ACC112 (cell line): ENCODE results near the gene TMEM120B.
"Not testable (repeated sequence)": the region's sequence is repeated elsewhere in the genome, so short reads cannot be mapped to it uniquely, and the experiment has no call there.

ENCODE experiments used
- H2AFZ ChIP-seq: fragments of 200-600 bp; sonication (generic); one replicate; pipeline ENCODE4 v1.6.0; 2017; ENCODE audit warnings: antibody characterized with exemption, low read length; ENCODE audit not compliant: unreplicated experiment
- H3K27ac ChIP-seq: fragments of 200-600 bp; sonication (generic); 2 replicates; pipeline ENCODE4 v1.5.1; 2014; ENCODE audit warnings: low read depth, mild to moderate bottlenecking, antibody characterized with exemption, low read length, moderate library complexity
- H3K27me3 ChIP-seq: fragments of 200-600 bp; sonication (generic); 2 replicates; pipeline ENCODE4 v1.6.1; 2014; ENCODE audit warnings: mild to moderate bottlenecking, antibody characterized with exemption, low read length, moderate library complexity, mixed read lengths; ENCODE audit not compliant: insufficient read depth
- H3K36me3 ChIP-seq: fragments of 200-600 bp; sonication (generic); 2 replicates; pipeline ENCODE4 v1.6.1; 2016; ENCODE audit warnings: mild to moderate bottlenecking, antibody characterized with exemption, low read length, moderate library complexity, mixed read lengths; ENCODE audit not compliant: insufficient read depth
- H3K4me1 ChIP-seq: fragments of 200-600 bp; sonication (generic); one replicate; pipeline ENCODE4 v1.6.1; 2016; ENCODE audit warnings: low read length, mixed read lengths; ENCODE audit not compliant: insufficient read depth, unreplicated experiment, control insufficient read depth
- H3K4me3 ChIP-seq: fragments of 200-600 bp; sonication (generic); 2 replicates; pipeline ENCODE4 v1.5.1; 2014; ENCODE audit warnings: mild to moderate bottlenecking, low read depth, low read length
- H3K79me2 ChIP-seq: fragments of 200-600 bp; sonication (generic); one replicate; pipeline ENCODE4 v1.6.0; 2016; ENCODE audit warnings: low read length; ENCODE audit not compliant: control insufficient read depth, unreplicated experiment, insufficient read depth

Gene TMEM120B

DNA sequence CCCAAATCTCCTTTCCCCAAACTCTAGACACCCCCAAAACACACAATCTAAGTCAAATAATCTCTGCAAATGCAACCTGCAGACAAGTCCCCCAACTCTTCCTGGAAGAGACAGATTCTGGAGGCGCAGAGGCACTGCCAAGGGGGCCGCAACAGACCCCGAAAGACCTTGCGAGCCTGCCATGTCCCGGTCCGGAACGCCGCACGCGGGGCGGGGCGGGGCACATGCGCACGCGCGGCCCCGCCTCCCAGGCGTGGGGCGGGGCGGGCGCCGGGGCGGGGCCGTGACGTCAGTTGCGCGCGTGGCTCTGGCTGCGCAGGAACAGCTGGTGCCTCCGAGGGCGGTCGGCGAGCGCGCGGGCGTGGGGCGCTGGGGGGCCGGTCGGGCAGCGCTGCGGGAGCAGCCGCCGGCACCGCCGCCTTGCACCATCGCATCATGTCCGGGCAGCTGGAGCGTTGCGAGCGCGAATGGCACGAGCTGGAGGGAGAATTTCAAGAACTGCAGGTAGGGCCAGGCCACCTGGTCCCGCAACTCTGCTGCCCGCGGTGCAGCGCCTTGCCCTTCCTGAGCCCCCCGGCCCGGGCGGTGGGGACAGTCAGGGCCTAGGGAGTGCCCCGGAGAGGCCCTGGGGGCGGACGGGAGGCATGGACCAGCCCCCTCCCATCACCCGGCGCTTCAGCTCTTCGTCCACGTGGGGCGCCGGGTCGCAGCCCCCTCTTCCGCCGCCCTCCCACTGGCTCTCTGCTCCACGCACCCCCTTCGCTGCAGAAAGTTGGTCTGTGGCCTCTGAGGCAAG lies at the start of gene TMEM120B:
Gene TMEM120B (plus strand): TSS at position 292 of the 796 bp plus-strand sequence. CDS start 144 bp downstream, at position 436.
- Histone ChIP-seq H3K36me3 (no peaks in the 10 kb centered on the region), H3K79me2 (peaks cover 19% of the 10 kb centered on the region), H3K27ac (peak within 1 kb of the TSS; percentile 42; the same call in 1 of the 2 replicates), H3K4me3 (peak within 1 kb of the TSS; percentile 92), H2AFZ (peak within 1 kb of the TSS; percentile 85), H3K27me3 (no peaks in the 10 kb centered on the region), H3K4me1 (peaks cover 36% of the 10 kb centered on the region)

DNA sequence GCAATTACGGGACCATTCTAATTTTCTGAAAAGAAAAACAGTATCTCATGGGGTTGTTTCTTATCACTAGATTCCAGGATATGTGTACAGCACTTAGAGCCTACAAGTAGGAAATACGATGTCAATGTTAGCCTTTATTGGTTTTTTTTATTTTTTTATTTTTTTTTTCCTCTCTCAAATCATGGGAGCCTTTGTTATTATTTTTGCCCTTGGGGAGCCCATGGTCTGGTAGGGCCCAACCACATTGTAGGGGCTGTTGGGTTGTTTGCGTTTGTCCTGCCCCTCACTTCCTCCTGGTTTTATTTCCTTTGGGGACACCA lies 49.0 kb upstream of the TMEM120B start:
- Histone ChIP-seq H3K4me3 (no peak overlapping the region), H3K79me2 (no peaks in the 10 kb centered on the region), H3K36me3 (no peaks in the 10 kb centered on the region), H3K27ac (no peak overlapping the region), H3K4me1 (no peaks in the 10 kb centered on the region), H2AFZ (no peak overlapping the region), H3K27me3 (no peaks in the 10 kb centered on the region)

DNA sequence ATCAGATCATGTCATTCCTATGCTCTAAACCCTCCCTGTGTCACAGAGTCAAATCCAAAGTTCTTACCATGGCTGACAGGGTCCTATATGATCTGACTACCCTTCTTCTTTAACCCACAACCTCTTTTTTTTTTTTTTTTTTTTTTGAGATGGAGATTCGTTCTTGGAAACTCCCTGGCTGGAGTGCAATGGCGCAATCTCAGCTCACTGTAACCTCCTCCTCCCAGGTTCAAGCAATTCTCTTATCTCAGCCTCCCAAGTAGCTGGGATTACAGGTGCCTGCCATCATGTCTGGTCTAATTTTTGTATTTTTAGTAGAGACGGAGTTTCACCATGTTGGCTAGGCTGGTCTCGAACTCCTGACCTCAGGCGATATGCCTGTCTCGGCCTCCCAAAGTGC lies 45.7 kb upstream of the TMEM120B start:
- H3K79me2 ChIP-seq, H3K27me3 ChIP-seq, H3K4me3 ChIP-seq, H3K27ac ChIP-seq, H3K4me1 ChIP-seq, H2AFZ ChIP-seq, H3K36me3 ChIP-seq: not testable (repeated sequence)

DNA sequence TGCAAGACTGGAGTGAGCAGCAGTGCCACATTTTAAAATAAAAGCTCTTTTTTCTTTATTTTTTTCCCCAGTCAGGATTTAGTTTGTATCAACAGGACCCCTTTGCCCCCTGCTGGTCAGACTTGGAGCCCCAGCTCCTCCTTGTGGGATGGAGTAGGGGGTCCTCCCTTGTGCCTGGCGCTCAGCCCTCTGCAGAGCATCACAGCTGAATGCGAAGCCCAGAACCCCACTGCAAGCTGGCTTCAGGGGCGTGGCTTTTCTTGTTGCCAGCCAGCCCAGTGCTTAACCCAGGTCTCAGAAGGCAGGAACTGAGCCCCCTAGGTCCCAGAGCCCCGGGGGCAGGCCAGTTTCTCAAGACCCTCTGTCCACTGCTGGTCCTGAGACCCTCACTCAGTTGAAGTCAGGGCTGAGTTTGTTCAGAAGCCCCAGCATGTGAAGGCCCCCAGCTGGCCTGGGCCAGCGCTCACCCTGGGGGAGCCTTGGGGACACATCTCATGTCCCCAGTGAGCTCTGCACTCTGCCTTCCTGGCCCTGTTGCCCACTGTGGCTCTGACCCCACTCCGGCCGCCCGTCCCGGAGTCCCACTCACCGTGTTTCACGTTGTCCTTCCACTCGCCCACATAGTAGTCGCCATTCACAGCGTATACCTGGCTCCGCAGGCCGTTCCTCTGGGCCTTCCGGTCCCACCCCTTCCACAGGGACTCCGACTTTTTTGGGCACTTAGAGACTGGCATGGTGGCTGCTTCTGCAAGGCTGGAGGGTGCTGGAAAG lies 43.6 kb upstream of the TMEM120B start:
- H3K27ac ChIP-seq, result no peak overlapping the region
- no peak overlapping the region for H3K4me3 ChIP-seq
- no peaks in the 10 kb centered on the region for H3K4me1 ChIP-seq
- no peak overlapping the region for H2AFZ ChIP-seq
- H3K79me2 ChIP-seq, result no peaks in the 10 kb centered on the region
- no peaks in the 10 kb centered on the region for H3K36me3 ChIP-seq
- no peaks in the 10 kb centered on the region for H3K27me3 ChIP-seq

DNA sequence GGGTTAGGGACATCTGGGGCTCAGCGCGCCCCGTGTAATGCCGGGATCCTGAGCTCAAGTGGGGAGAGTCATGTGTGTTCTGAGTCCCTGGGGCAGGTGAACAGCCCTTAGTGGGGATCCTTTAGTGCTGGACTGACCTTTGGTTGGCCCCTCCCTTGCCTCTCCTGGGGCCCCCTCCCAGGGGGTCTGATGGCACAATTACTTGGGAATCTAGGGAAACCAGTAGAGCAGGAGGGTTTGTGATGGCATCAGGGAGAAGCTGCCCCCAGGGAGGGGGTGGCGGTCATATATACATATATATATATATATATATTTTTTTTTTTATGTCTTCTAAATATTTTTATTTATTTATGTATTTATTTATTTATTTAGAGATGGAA lies 43.0 kb upstream of the TMEM120B start, which contains the start of gene MORN3:
Gene MORN3 (minus strand): TSS at position 134 of the 380 bp plus-strand sequence. CDS start 171 bp downstream, outside the sequence.
- Histone ChIP-seq H3K27me3 (no peaks in the 10 kb centered on the region), H3K4me1 (no peaks in the 10 kb centered on the region), H3K79me2 (no peaks in the 10 kb centered on the region), H2AFZ (no peak within 1 kb of the TSS), H3K27ac (no peak within 1 kb of the TSS), H3K4me3 (no peak within 1 kb of the TSS), H3K36me3 (no peaks in the 10 kb centered on the region)

DNA sequence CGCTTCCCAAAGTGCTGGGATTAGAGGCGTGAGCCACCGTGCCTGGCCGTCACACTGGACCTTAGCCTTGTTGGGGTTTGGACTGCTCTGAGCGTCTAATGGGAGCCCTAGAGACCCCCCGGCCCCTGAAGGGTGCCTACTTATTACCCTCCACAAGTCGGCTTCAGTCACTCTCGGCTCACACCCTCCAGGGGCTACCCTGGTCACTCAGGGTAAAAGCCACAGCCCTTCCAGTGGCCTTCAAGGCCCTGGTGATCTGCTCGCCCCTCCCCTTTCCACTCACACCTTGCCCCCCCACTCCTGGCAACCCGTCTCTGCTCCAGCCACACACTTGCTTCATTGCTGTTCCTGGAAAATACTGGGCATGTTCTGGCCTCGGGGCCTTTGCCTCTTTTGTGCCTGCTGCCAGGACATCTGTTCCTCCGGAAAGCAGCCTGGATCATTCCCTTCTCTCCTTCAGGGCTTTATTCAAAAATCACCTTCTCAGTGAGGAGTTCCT lies 39.5 kb upstream of the TMEM120B start:
- H2AFZ ChIP-seq, result peak overlapping the region; percentile 87
- H3K4me3 ChIP-seq, result peak overlapping the region; percentile 76
- no peaks in the 10 kb centered on the region for H3K36me3 ChIP-seq
- no peaks in the 10 kb centered on the region for H3K79me2 ChIP-seq
- H3K27ac ChIP-seq, result no peak overlapping the region
- no peaks in the 10 kb centered on the region for H3K27me3 ChIP-seq
- H3K4me1 ChIP-seq, result no peaks in the 10 kb centered on the region

DNA sequence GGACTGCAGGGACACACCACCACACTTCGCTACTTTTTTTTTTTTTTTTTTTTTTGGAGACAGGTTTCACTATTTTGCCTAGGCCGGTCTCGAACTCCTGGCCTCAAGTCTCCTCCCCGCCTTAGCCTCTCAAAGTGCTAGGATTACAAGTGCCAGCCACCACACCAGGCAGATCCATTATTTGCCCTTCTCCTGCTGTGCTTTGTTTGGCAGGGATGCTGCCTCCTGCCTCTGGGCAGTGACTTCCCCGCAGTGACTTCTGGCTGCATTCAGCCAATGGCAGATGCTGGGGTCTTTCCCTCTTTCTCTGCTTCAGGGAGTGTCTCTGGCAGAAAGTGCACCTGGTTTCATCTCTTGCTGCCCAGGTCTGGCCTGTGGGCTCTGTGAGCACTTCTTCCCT lies 36.4 kb upstream of the TMEM120B start:
- H3K36me3 ChIP-seq, result no peaks in the 10 kb centered on the region
- H3K79me2 ChIP-seq, result no peaks in the 10 kb centered on the region
- no peak overlapping the region for H3K27ac ChIP-seq
- no peaks in the 10 kb centered on the region for H3K4me1 ChIP-seq
- H3K27me3 ChIP-seq, result no peaks in the 10 kb centered on the region
- H3K4me3 ChIP-seq, result no peak overlapping the region
- H2AFZ ChIP-seq, result no peak overlapping the region

DNA sequence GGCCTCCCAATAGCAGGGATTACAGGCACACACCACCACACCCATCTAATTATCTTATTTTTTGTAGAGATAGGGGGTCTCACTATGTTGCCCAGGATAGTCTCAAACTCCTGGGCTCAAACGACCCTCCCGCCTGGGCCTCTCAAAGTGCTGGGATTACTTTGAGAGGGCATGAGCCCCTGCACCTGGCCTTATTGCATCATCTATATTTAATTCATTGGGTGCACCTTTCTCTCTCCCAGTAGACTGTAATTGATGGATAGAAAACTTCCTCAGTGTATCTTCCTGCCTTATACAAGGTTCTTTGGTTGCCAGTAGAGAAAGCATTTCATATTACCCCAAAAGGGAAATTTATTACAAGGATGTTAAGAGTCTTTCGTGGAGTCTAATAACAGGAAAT lies 34.2 kb upstream of the TMEM120B start:
- H3K27me3 ChIP-seq, result no peaks in the 10 kb centered on the region
- no peaks in the 10 kb centered on the region for H3K36me3 ChIP-seq
- H3K4me1 ChIP-seq, result no peaks in the 10 kb centered on the region
- H2AFZ ChIP-seq, result no peak overlapping the region
- H3K79me2 ChIP-seq, result no peaks in the 10 kb centered on the region
- H3K4me3 ChIP-seq, result no peak overlapping the region
- H3K27ac ChIP-seq, result no peak overlapping the region

DNA sequence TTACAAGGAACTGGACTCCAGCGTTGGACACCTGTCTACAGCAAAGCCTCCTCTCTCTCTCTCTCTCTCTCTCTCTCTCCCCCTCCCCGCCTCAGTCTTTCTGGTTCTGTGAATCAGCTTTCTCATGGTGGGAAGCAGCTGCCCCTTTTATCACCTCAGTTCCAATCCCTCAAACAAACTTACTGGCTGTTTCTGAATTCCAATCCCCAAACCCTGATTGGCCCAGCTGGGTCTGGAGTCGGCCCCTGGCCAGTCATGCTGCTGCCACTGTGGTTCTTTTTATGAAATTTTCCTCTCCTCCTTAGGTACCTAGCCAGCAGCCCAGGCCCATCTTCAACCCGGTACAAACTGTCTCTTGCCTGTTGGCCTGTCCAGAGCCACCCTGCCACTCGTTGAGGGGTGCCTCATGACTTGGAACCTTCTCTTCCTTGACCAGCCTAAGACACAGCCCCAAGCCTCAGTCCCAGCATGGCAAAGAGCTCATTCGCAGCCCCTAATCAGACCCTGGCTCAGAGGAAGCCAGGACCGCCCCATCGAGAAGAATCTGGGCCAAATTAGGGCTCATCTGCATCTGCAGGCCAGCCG lies 33.7 kb upstream of the TMEM120B start:
- no peaks in the 10 kb centered on the region for H3K79me2 ChIP-seq
- no peak overlapping the region for H3K27ac ChIP-seq
- H3K36me3 ChIP-seq, result no peaks in the 10 kb centered on the region
- H3K4me3 ChIP-seq, result no peak overlapping the region
- no peaks in the 10 kb centered on the region for H3K27me3 ChIP-seq
- H2AFZ ChIP-seq, result no peak overlapping the region
- H3K4me1 ChIP-seq, result no peaks in the 10 kb centered on the region

DNA sequence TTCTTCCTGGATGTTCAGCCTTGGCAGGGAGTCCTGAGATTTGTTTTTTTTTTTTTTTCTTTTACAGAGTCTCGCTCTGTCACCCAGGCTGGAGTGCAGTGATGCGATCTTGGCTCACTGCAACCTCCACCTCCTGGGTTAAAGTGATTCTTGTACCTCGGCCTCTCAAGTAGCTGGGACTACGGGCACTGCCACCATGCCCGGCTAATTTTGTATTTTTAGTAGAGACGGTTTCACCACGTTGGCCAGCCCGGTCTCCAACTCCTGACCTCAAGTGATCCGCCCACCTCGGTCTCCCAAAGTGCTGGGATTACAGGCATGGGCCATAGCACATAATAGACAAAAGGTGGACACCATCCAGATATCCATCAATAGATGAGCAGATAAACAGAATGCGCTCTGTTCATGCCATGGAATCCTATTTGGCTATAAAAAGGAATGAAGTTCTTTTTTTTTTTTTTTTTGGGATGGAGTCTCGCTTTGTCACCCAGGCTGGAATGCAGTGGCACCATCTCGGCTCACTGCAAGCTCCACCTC lies 32.8 kb upstream of the TMEM120B start:
- not testable (repeated sequence) for H2AFZ ChIP-seq, H3K4me1 ChIP-seq

More for the DNA sequence above, 32.8 kb upstream of the TMEM120B start:
- H3K4me3 ChIP-seq, H3K27me3 ChIP-seq, H3K27ac ChIP-seq, H3K36me3 ChIP-seq, H3K79me2 ChIP-seq: not testable (repeated sequence)
